NCI-H2171 treated with DMSO at 0.1 percent for 48 hours (cell line): Measurements from ENCODE around the gene FOXA2.

Source experiments
- DNase-seq: peaks from one replicate; lab custom pipeline; 2025; lab: John Stamatoyannopoulos, UW

FOXA2 gene

DNA sequence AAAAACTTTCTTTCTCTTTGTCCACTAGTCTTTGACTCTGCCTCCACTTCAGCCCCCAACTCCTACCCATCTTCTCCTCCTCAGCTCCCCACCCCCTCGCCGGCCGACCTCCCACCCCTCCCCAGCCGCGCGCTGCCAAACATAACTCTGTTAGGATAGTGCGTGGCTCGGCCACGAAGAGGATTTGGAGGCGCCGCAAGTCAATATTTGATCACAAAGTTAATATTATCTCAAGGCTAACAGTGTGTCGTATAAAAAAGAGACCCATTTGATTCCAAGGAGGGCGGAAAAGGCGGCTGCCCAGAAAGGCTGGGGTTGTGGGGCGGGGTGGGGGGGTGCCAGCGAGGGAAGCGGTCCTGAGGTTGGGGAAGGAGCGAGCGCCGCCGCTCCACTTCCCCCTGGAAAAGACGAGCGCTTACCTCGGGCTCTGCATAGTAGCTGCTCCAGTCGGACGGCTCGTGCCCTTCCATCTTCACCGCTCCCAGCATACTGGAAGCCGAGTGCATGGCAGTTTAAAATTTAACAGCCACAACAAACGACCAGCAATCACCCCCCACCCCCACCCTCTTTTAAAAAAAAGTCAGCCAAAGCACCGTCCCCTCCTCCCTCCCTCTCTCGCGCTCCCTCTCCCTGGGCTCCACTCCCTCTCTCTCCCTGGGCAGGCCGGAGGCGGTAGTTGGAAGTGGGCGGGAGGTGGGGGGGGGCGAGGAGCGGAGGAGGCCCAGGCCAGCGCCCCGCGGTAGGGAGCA, 425 bp downstream of the FOXA2 start:
- DNase-seq, result no peak

DNA sequence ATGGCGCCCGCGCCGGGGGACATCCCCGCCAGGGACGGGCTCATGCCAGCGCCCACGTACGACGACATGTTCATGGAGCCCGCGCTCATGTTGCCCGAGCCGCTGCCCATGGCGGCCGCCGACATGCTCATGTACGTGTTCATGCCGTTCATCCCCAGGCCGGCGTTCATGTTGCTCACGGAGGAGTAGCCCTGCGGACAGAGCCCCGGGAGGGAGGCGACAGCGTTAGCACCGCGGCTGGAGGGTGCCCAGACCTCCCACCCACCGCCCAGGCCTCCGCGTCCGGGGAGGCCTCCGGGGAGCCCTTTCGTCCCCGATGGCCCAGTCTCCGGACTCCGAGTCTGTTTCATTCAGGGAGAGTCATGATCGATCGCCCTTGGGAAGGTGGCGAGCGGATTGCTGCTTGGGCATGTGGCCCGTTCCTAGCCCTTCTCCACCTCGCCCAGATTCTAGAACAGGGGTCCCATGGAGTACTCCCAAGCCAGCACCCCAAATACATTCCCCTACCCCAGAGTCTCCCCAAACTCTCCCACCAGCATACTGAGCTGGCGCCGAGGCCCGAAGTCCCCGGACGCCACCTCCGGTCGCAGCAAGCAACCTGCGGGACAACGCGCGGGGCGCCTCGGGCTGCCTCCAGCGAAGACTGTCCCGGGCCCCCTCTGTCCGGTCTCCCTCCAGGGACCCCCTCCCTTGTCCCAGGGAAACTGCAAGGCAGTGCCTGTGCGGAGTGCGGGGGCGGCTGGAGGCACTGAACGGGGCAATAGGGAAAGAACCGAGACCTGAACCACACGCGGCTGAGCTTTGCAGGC, 1.2 kb downstream of the FOXA2 start:
- DNase-seq, result no peak

DNA sequence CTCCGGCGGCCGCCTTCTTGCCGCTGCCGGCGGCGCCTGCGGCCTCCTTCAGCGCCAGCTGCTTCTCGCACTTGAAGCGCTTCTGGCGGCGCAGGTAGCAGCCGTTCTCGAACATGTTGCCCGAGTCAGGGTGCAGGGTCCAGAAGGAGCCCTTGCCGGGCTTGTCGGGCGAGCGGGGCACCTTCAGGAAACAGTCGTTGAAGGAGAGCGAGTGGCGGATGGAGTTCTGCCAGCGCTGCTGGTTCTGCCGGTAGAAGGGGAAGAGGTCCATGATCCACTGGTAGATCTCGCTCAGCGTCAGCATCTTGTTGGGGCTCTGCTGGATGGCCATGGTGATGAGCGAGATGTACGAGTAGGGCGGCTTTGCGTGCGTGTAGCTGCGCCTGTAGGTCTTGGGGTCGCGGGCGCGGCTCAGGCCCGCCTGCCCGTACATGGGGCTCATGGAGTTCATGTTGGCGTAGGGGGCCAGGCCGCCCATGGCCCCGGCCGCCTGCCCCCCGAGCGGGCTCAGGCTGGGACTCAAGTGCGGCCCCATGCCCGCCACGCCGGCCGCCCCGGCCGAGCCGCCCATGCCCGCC, 1.9 kb downstream of the FOXA2 start:
- DNase-seq, result no peak

DNA sequence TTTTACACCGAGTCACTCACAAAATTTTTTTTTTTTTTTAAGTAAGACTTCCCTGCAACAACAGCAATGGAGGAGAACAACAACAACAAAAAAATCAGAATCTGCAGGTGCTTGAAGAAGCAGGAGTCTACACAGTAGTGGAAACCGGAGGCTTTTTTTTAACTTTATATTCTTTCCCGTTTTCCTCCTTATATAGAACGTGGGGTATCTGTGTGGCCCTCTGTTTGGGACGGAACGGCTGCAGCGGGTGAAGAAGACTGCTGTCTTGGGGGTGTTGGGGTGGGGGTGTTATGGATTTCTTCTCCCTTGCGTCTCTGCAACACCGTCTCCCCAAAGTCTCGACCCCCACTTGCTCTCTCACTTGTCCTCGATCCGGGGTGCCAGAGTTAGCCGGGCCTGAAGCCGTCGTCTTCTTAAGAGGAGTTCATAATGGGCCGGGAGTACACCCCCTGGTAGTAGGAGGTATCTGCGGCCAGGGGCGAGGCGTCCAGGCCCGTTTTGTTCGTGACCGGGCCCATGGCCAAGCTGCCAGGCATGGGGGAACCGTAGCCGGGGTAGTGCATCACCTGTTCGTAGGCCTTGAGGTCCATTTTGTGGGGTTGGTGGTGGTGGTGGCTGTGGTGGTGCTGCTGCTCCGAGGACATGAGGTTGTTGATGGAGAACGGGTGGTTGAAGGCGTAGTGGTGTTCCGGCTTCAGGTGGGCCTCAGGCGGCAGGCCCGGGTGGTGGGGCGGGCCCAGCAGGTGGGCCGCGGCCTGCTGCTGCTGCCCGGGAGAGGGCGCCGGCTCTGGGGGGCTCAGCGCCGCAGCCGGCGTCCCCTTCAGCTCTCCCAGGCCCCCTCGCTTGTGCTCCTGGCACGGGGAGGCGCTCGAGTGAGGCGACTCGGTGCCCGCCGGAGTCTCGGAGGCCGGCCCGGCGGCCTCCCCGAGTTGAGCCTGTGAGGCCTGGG, 2.7 kb downstream of the FOXA2 start:
- no peak for DNase-seq

DNA sequence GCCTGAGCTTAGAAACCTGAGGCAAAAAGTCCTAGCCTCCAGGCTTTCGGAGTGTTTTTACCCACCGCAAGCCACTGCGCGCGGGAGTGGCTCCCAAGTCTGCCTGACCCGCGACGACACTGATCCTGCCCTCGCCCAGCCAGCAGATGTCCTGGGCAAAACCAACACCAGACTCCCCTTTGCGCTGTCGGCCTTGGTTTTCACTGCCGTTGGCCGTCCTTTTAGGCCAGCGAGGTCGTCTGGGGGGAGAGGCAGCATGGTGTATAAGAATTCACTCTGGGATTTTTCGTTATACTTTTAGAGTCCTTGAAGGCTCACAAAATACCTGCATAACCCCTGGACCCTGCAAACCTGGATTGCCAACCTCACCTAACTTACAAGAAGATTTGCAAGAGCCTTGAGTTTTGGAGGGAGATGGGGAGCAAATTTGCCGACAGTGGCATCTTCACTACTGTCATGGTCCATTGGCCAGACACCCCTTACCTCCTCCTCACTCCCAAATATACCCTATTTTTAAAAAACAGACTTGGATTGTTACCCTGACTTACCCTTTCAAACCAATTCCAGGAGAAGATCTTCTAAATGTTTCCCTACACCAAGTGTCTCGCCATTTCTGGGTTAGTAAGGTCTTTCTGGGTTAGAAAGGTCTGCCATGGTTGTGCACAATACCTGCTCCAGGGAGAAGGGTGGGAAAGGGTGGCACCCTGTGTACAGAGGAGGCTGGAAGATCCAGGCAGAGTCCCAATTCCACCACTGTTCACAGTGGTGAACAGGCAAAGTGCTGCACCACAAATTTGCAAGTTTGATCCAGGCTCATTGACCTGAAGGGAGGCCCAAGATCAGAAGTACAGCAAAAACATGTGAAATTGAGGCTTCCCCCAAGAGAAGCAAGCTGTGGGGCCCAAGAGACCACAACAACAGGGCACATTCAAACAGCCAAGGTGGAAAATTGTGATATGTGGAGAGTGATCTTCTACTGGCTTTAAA, 4.4 kb downstream of the FOXA2 start:
- no peak for DNase-seq

DNA sequence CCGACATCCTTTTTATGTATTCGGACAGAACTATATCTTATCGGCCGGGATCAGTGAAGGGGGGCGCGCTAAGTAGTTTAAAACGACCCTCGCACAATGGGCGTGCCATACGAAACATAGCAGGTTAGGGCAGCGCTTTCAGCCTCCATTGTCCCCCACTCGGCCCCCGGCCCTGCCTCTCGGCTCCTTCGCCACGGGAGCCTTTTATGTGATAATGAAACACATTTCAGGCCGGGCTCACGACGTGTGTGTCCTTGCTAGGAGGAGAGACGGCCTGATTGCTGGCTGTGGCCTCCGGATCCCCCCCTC, 5.3 kb downstream of the FOXA2 start:
- DNase-seq, result no peak

DNA sequence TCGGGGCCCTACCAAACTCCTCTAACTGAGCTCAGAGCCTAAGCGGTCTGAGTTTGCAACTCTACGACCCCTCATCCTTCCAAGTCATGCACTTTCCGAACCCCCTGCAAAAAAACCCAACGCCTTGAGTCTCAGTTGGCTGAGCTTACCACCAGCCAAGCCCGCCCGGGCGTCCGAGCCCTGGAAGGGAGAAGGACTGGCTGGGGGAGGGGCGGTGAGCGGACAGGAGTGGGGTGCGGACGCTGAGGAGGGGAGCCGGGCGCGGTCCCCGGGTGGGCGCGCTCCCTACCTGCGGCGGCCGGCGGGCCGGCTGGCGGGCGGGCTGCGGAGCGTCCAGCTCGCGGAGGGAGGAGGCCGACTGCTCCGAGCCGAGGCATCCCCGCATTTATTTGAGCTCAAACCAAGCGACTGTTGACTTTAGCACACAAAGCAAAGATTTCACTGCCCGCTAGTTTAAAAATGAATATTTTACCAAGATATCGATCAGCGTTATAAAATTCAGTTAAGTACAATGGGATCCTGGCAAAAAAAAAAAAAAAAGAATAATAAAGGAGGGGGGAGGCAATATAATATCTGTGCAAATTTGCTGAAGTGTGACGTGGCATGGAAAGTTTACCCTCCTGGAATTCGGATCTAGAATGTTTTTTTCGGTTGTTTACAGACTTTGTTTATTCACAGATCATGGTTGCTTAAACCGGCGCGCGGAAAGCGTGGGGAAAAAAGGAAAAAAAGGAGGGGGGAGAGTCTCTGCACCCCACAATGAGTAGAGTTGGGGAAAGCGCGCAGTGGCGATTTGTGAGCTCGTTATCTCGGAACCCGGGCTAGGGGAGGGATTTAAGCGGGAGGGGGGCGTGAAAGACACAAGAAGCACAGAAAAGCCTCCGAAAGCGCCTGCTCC, 5.9 kb downstream of the FOXA2 start:
- no peak for DNase-seq

DNA sequence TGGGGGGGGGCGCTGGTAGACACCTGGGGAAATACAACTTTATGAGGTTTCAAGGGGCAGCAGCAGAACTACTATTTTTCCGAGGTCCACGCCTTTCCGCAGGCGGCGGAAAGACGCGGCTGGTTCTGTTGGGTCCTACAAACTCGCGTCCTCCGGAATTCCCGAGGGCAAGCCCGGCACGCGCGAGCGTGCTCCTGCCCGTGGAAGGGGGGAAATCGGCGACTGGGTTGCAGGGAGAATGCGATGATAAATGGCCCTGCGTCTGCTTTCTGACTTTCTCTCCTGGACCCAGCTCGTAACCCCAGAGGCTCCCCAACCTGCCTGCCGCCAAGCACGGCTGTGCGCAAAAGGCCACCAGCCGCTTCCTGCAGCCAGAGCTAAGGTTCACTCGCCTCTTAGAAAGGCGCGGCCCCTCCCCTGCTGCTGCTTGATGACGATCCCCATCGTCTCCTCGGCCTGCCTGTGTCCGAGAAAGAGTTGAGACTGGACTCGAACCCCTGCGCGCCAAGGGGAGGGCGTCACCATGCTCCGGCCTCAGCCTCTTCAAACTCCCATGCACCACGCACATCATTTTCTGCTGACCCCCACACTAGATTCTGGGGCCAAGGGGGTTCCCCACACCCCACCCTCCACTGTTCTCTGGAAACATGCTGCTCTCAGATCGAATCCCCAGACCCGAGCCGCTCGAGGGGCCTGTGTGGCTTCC, 6.7 kb downstream of the FOXA2 start:
- DNase-seq, result no peak

DNA sequence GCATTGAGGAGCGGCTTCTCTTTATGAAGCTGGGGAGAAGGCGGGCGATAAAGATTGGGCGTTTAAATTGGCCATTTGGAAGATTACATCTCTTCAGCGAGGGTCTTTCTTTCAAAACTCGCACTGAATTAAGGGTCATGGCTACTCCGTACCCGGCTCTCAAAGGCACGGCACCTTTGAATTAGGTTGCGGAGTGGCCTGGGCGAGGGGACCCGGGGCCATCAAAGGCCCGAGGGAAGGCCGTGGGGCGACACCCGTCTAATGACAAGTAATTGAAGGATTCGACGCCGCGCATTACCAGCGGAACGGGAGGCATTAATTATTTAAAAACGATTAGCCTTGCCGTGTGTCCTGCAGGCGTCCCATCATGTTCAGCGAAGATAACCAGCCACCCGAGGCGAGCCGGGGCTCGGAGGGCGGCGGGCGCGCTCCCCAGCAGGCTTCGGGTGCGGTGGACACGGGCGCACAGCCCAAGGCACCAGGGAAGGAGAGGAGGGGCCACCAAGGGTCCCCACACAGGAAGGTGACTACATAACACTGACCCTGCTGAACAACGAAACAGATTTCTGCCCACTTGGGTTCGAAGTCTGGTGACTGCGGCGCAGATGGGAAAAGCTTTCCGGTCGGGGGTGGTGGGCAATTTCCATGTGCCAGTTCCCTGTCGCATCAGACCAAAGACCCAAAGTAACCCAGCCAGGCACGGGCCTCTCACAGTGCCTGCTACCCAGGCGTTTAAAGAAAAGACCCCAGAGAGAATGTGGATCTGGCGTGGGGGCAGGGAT, 7.4 kb downstream of the FOXA2 start:
- no peak for DNase-seq

DNA sequence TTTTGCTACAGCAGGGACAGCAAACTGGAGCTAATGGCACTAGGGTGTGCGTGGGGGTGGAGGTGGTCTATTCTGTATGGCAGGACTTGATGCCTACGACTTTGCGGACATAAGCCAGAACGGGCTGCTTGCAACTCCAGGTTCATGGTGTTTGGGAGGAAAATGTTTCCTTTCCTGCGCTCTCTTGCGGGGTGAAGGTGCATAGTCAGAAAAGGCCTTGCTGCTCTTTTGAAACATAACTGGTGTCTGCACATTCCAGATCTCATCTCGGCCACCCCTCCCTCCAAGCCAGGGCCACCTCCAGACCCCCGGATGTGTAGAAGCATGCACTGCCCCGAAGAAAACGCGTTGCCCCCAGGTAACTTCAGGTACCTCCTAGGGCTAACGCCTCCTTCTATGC, 8.1 kb downstream of the FOXA2 start:
- no peak for DNase-seq

DNA sequence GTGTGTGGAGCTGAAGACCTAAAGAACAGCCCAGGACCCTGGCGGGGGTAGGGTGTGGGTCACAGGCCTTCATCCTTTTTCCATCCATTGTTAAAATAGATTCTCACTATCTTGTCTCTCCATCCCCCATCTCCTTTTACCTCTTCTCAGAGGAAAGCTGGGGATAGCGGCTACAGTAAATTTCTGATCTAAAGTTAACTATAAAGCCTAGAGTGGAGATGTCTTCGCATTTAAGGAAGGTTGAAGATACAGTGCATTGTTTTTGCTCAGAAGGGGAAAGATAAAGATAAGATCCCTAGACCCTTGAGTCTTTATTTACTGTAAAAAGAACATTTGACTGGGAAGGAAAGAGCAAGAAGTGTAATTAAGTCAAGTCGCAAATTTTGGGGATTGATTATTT, 8.6 kb downstream of the FOXA2 start:
- no peak for DNase-seq

DNA sequence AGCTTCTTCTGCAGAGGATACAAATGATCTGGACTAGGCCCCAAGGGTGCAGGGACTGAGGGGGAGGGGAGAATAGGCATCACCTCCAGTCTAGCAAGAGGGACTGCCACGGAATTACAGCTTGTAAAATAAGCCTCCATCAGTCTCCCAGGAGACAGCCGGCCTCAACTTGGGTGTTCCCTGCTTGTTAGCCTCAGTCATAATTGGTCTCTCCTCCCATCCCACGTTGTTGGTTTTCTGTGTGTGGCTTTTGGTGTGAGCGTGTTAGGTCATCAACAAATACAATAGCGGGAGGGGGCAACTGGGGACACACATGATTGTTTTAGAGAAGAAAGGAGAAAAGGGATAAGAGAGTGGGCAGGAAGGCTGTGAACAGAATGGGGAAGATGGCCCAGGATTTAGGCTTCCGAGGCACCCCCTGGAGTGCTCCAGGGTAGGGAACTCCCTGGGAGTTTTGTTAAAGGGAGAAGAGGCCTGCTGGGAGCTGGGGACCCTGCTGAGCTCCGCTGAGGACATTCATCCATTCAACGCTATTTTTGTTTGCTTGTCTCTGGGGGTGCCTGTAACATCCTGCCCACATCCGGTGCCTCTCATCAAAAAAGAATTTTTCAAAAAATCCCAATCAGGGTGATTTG, 9.2 kb downstream of the FOXA2 start:
- DNase-seq, result no peak

DNA sequence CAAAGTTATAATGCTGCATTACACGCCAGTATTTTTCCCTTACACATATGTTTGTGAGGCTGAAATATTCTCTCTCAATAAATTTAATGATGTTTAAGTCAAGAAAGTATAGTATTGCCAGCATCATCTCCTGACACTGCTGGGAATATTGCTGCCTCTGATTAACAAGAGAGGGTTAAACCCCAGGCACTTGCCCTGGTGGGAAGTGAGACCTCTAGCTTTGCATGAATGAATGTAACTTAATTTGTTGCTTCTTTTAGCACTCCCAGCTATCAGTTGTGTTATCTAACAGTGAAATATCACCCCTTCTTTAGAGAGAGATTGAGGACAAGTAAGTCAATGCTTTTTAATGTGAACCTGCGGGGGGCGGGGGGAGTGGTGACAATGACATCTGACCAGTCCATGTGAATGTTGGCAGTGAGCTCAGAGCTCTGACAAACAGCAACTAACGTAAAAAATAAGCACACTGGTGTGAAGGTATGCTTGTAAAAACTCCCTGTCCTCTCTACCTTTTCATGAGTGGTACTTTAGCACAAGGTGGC, 9.8 kb downstream of the FOXA2 start:
- DNase-seq, result no peak

DNA sequence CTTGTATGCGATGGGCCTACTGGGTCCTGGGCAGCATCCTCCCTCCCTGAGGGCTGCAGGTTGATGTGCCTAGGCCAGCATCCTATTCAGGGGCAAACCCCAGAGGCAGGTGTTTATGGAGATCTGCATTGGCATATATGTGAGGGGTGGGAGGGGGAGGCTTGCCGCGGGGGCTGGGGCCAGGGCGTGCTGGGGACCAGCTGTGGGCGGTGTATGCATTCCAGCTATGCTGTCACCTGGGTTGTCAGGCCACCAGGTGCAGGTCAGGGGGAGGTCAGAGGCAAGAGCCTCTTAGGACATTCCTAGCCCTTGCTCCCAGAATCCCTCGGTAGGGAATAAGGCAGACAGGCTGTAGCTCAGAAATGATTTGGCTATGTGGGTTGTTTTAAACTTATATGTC, 11.9 kb downstream of the FOXA2 start:
- no peak for DNase-seq

DNA sequence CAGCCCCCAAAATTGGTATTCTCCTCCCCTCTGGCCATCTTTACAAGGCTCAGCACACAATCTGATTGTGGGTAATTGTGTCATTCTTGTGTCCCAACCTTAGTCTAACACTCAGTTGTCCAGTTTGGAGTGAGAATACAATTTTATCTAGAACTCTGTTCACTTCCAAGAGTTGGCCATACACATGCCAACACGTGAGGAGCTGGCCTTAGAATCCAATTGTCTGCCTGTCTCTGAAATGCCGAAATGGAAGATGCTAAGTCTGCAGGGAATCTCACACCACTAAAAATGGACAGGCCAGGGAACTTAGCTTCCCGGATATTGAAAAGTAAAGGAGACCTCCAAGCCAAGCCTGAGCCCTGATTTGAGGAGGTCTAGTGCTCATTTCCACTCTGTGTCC, 12.3 kb downstream of the FOXA2 start:
- no peak for DNase-seq

DNA sequence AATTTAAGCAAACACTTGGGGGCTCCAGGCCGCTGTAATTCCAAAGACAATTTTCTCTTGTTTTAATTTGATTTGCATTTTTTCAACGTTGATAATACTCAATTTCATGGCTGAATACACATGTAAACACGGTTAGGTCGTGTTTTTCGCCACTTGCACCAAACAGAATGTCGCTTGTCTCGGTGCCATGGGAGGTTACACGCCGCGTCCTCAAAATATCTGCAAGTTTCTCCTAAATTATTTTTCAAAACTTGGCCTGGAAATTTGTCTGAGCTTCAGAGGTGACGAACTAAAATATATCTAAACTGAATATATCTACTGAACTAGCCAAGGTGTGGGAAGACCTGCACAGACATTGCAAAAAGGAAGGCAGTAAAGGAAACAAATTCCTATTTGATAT, 15.0 kb downstream of the FOXA2 start:
- DNase-seq, result no peak

DNA sequence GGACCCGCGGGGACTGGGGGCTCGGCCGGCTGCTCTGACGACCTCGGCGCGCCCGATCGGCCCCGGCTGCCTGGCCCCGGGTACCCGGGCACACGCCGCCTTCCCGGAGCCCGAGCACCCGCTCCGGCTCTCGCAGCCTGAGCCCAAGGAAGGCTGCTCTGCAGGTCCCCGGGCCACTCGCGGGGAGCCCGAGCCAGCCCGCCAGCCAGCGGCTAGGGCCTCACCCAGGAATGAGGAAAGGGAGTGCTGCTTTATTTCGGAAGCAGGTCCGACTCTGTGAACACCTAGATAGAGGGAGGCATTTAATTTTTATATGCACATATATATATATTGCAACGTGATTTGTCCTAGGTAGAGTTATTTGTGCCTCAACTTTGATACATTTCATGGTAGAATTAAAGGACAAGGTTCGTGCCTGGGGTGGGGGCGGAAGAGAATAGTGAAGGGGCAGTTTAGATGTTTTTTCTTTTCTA, 15.5 kb downstream of the FOXA2 start:
- no peak for DNase-seq
